Uterus (tissue), 2 donors: ENCODE measurements around the gene PRUNE2.

Experiments used
- POLR2A ChIP-seq, 2 donors: fragments of 450-650 bp; IDR thresholded peaks; one replicate each; pipeline ENCODE4 v1.6.1; 2016; ENCODE audit warnings: antibody characterized with exemption in 2 of 2, mild to moderate bottlenecking in 1 of 2, moderate library complexity in 1 of 2
- TF ChIP-seq, protein P1 (sequence below), 4 experiments: fragments of 200-600 bp in 2 of 4; fragments of 450-650 bp in 2 of 4; sonication (generic) in 2 of 4; IDR thresholded peaks; one replicate each; pipeline ENCODE4 v1.5.1; 2016 to 2019; ENCODE audit warnings: antibody characterized with exemption in 4 of 4, mild to moderate bottlenecking in 2 of 4, moderate library complexity in 1 of 4

DNA sequence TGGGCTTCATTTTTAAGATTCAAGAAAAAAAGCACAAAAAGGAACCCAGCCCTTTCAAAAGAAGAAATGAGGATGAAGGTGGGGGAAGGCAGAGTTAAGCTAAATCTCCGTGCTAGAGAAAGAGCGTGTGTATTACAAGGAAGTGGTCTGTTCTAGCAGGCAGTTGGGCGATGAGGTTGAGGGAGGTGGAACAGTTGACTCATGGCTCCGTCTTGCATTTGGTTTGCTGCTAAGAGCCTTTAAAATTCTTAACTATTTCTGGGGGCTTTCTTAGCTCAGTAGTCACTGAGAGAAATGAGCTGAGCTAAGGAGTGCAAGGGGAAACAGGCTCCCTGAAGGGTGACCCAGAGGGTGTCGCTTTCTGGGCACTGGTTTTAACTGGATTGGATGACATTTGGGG is 329.6 kb downstream of the PRUNE2 start:
- TF ChIP-seq, protein P1, sequence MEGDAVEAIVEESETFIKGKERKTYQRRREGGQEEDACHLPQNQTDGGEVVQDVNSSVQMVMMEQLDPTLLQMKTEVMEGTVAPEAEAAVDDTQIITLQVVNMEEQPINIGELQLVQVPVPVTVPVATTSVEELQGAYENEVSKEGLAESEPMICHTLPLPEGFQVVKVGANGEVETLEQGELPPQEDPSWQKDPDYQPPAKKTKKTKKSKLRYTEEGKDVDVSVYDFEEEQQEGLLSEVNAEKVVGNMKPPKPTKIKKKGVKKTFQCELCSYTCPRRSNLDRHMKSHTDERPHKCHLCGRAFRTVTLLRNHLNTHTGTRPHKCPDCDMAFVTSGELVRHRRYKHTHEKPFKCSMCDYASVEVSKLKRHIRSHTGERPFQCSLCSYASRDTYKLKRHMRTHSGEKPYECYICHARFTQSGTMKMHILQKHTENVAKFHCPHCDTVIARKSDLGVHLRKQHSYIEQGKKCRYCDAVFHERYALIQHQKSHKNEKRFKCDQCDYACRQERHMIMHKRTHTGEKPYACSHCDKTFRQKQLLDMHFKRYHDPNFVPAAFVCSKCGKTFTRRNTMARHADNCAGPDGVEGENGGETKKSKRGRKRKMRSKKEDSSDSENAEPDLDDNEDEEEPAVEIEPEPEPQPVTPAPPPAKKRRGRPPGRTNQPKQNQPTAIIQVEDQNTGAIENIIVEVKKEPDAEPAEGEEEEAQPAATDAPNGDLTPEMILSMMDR (IDR thresholded peaks at IDR 0.05) = no peak
- no peak for TF ChIP-seq POLR2A (IDR thresholded peaks at IDR 0.05)
